AG04449 (cell line): ENCODE results near the gene PRR5L.

Source experiments
- CTCF ChIA-PET: fragments of 350-600 bp; formaldehyde crosslinking; extraction: SDS; loops from one replicate; lab custom pipeline; 2021; ENCODE audit warnings: antibody characterized with exemption; lab: Yijun Ruan, JAX
- POLR2A ChIA-PET: fragments of 400-600, 350-600 bp; formaldehyde crosslinking; extraction: SDS; loops from one replicate; lab custom pipeline; 2020; ENCODE audit warnings: antibody characterized with exemption, inconsistent platforms; lab: Yijun Ruan, JAX
- DNase-seq: peaks from one replicate; pipeline ENCODE4 v3.0.0-alpha.2; 2010; ENCODE audit warnings: low read depth, low spot score
- H3K4me3 ChIP-seq: 2 replicates; pipeline ENCODE4 v1.5.1; 2011; ENCODE audit warnings: low read depth, mild to moderate bottlenecking, control low read depth, low read length
- TF ChIP-seq, protein P1 (sequence below): IDR thresholded peaks from one replicate; pipeline ENCODE4 v1.5.1; 2011; ENCODE audit warnings: mild to moderate bottlenecking, moderate library complexity, low read length, control low read depth, inconsistent platforms; ENCODE audit not compliant: insufficient read depth; ENCODE audit errors: missing control alignments

PRR5L gene

DNA sequence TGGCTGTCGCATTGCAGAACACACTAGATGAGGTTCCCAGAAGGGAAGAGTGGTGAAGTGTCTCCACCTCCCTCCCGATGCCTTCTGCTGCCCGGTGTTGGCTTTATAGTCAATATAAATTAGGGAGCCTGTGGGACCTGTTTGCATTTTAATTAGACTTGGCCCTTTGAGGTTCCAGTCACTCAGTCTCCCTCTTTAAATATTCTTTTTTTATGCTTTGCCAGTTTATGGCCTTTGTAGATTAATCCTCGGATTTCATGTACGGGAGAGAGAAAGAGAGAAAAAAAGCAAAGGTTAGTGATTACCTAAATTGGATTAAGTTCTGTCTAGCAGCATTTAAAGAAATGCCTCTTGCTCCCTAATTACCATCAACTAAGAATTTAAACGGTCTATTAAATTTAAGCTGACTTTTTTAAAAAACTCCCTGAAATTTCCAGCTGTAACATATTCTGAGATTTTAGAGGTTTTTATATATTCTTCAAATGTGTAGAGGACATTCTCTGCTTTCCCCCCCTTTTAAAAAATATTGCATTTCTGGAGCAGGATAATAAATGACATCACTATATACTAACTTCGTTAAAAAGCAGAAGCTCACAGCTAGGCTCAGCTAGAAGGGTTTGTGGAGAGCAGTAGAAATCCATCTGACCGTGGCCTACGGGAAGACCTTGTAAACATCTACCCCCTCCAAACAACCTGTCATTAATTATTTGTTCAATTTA is 84.4 kb downstream of the PRR5L start:
- CTCF ChIA-PET, result interaction anchor here (0.7 to 7.7 kb wide), 10 partner anchors 15 to 112 kb away, joined by 3 to 65 read pairs (median 4); no protein-coding TSS in a partner anchor
- TF ChIP-seq, protein P1, sequence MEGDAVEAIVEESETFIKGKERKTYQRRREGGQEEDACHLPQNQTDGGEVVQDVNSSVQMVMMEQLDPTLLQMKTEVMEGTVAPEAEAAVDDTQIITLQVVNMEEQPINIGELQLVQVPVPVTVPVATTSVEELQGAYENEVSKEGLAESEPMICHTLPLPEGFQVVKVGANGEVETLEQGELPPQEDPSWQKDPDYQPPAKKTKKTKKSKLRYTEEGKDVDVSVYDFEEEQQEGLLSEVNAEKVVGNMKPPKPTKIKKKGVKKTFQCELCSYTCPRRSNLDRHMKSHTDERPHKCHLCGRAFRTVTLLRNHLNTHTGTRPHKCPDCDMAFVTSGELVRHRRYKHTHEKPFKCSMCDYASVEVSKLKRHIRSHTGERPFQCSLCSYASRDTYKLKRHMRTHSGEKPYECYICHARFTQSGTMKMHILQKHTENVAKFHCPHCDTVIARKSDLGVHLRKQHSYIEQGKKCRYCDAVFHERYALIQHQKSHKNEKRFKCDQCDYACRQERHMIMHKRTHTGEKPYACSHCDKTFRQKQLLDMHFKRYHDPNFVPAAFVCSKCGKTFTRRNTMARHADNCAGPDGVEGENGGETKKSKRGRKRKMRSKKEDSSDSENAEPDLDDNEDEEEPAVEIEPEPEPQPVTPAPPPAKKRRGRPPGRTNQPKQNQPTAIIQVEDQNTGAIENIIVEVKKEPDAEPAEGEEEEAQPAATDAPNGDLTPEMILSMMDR, result no peak
- no peak for DNase-seq
- no peak overlapping the region for H3K4me3 ChIP-seq
- POLR2A ChIA-PET, result interaction anchor here (0.7 to 1.4 kb wide), 2 partner anchors 75 to 90 kb away, joined by 3 to 5 read pairs; no protein-coding TSS in a partner anchor

DNA sequence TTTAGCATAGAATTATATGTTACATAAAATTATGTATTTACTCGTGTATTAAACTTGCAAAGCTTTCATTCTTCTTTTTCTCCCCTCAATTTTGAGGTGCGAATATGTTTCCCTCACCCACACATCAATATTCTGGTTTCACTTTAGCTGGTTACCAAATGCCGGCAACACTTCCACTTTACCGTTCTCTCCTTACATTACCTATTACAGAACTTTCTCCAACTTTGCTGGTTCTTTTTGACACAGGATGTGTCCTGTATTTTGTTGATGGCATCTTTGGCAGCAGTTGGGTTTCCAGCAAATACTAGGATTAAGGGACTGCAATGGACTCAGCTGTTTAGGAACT is 84.9 kb downstream of the PRR5L start:
- CTCF ChIA-PET, result interaction anchor here (0.7 to 7.7 kb wide), 6 partner anchors 17 to 97 kb away, joined by 3 to 65 read pairs (median 4); no protein-coding TSS in a partner anchor
- POLR2A ChIA-PET, result interaction anchor here (0.7 to 1.4 kb wide), 2 partner anchors 75 to 89 kb away, joined by 3 to 5 read pairs; no protein-coding TSS in a partner anchor
- TF ChIP-seq, protein P1, result no peak
- H3K4me3 ChIP-seq, result no peak overlapping the region
- no peak for DNase-seq

DNA sequence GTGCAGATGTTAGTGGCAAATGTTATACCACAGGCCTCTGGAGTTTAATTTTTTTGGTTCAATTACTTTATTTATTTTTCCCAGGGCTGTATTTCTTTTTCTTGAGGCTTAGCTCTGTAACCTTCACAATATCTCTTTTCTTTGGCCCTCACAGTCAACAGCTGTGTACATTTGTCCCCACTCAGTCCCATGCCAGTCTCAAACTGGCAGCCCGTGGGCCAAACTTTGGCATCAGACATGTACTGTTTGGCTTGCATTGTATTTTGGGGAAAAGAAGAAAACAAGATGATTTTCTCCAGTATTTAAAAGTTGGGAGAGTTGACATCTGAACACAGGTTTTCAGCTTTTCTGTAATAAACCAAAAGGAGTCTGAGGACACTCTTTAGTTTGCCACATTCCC is 87.1 kb downstream of the PRR5L start:
- DNase-seq, result no peak
- CTCF ChIA-PET, result interaction anchor here (1.0 to 1.7 kb wide), 4 partner anchors 9 to 96 kb away, joined by 3 to 4 read pairs (median 3); no protein-coding TSS in a partner anchor
- POLR2A ChIA-PET, result no interaction called here
- no peak overlapping the region for H3K4me3 ChIP-seq
- TF ChIP-seq, protein P1, result no peak

DNA sequence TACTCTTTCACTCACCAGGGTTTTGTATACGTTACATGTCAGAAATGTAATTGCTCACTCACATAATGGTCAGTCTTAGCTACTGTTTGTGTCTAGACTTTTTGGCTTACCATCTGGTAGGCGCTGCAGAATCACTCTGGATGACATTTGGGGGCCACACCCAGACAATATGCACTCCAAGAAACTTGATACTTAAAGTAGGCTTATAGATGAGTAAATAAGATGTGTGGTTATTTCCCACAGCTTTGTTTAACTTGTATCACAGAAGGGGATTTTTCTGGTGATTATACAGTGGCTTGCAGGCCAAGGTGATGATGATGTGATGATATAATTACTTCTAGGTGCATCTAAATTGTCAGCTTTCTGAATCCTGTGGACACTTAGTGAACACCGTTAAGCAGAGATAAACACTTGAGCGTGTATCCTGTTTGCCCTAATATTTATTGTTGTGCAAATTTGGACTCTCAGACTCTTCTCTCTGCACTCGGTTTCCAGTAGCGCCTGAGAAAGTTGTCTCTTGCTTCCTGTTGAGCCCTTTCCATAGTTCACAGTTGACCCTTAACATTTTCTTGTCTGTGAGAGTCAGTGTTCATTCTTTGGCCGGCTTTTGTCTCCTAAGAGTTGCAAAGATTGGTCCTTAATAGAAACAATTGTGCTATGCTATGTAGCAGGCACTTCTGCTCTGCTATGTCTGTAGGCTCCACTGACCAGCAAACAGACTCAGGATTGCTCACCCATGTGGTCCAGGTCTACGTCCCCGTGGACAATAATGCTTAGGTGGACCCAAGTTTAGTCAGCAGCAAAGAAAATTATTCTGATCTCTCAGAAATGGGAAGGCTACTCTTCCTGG is 89.3 kb downstream of the PRR5L start:
- DNase-seq, result peak; percentile 37
- TF ChIP-seq, protein P1, result no peak
- POLR2A ChIA-PET, result interaction anchor here (1.1 to 1.4 kb wide), 2 partner anchors 35 to 71 kb away, joined by 3 to 7 read pairs; no protein-coding TSS in a partner anchor
- no peak overlapping the region for H3K4me3 ChIP-seq
- CTCF ChIA-PET, result interaction anchor here (0.7 to 2.3 kb wide), 2 partner anchors 8 to 107 kb away, joined by 3 to 13 read pairs; no protein-coding TSS in a partner anchor

DNA sequence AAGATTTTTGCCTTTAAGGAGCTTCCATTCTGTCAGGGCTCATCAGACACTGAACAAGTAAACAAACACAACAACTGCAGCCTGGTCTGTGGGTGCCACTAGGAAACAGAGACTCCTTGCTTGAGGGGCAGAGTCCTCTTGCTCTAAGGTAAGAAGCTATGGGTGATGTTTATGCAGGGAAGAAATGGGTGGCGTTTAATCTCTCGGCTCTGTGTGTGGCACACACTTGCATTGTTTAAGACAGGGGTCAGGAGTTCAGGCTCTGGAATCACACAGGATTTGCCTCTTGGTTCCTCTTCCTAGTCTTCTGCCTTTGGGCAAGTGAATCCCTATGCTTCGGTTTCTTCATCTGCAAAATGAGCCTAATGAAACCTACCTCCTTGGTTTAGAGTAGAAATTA is 90.3 kb downstream of the PRR5L start:
- H3K4me3 ChIP-seq, result no peak overlapping the region
- no peak for DNase-seq
- CTCF ChIA-PET, result interaction anchor here (2.3 kb wide), 1 partner anchor 9 kb away, joined by 13 read pairs; no protein-coding TSS in a partner anchor
- POLR2A ChIA-PET, result no interaction called here
- TF ChIP-seq, protein P1, result no peak
